Retinal pigment epithelial cell (primary cell): ENCODE data around the gene GMDS.

ENCODE experiments used
- DNase-seq: peaks from one replicate; pipeline ENCODE4 v3.0.0-alpha.2; 2010; ENCODE audit warnings: low read depth
- H3K4me3 ChIP-seq: 2 replicates; pipeline ENCODE4 v1.5.1; 2011; ENCODE audit warnings: mild to moderate bottlenecking, low read length, control low read depth, moderate library complexity
- CTCF ChIP-seq: conservative IDR thresholded peaks from 2 replicates; pipeline ENCODE4 v1.5.1; 2011; ENCODE audit warnings: low read depth, low read length, control low read depth, inconsistent platforms

Gene GMDS

GRCh38 chr6:1657116-1657770 lies 588.2 kb downstream of the GMDS start:
- TF ChIP-seq CTCF: no peak
- no peak overlapping the region for H3K4me3 ChIP-seq
- no peak for DNase-seq

GRCh38 chr6:1654054-1654453 lies 591.4 kb downstream of the GMDS start:
- TF ChIP-seq CTCF: no peak
- DNase-seq: no peak
- no peak overlapping the region for H3K4me3 ChIP-seq

GRCh38 chr6:1652842-1653241 lies 592.6 kb downstream of the GMDS start:
- DNase-seq: no peak
- H3K4me3 ChIP-seq: no peak overlapping the region
- no peak for TF ChIP-seq CTCF

- TF ChIP-seq CTCF: no peak
- no peak for DNase-seq
- no peak overlapping the region for H3K4me3 ChIP-seq
These were observed 594.0 kb downstream of the GMDS start for GRCh38 chr6:1651362-1651761.

GRCh38 chr6:1645466-1646185 lies 599.8 kb downstream of the GMDS start:
- TF ChIP-seq CTCF: no peak

GRCh38 chr6:1644516-1645060 lies 600.8 kb downstream of the GMDS start:
- no peak overlapping the region for H3K4me3 ChIP-seq
- DNase-seq: no peak
- no peak for TF ChIP-seq CTCF

More at GRCh38 chr6:1645466-1646185, 599.8 kb downstream of the GMDS start:
- no peak overlapping the region for H3K4me3 ChIP-seq
- no peak for DNase-seq
